ENCODE data around the gene BFSP1.

The BFSP1 gene

DNA sequence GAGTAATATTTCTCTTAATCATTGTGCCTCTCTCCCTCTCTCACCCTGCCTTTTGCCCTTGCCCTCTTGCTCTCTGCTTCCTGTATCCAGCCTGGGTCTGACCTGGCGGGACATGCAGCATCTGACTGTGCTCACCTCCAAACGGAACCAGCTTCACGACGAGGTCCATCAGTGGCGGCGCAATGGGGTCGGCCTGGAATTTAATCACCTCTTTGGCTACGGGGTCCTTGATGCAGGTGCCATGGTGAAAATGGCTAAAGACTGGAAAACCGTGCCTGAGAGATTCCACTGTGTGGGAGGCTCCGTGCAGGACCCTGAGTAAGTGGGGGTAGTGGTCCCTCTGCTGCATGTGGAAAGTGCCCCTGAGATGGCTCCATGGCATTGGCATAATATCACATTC lies 65.9 kb downstream of the BFSP1 start:
- no peak for DNase-seq (ENCODE audit: low read depth in 3 of 3)

DNA sequence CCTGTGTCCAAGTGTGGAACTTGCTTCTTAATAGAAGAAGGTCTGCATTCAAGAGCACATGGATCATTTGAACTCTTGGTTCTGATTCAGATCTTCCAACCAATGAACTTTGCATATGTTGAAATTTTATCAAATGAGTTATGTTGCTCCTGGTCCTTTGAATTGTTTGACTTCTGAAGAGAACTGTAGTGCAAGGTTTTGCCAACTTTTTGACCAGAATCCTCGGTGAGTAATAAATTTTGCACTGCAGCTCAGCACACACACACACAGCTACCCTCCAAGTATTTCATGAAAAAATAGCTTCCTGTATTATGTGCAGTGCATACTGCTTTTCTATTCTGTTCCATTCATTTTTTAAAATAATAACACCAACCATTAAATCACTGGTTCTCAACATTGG lies 67.5 kb downstream of the BFSP1 start:
- no peak for DNase-seq (ENCODE audit: low read depth in 3 of 3)

DNA sequence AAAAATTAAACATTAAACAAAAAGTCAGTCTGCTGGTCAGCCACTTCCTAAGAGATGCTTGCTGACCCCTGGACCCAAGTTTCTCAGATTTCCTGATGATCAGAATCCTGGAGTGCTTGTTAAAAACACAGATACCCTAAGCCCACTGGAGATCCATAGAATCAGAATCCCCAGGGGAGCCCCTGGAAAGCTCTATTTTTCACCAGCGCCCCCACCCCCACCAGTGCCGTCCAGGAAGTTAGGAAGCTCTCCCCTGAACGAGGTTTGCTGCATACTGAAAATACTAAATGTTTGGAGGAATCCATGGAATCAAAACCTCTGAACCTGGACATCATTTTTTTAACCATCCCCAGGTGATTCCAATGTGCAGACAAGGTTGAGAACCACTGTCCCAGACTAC lies 69.2 kb downstream of the BFSP1 start:
- no peak for DNase-seq (ENCODE audit: low read depth in 3 of 3)

DNA sequence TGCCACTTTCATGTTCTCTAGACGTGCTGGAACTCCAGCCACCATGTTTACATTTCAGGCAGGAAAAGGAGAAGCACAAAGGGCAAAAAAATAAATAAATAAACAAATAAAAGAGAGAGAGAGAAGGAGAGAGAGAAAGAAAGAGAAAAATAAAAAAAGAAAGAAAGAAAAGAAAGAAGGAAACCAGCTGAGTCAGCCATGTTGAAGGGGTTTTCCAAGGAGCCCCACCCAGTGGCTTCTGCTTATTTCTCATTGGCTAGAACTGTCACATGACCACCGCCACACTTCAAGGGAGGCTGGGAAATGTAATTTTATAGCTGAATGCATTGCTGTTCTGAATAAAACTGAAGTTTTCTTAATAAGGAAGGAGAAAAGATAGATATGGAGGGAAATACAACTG lies 71.1 kb downstream of the BFSP1 start:
- DNase-seq (ENCODE audit: low read depth in 3 of 3), result no peak

DNA sequence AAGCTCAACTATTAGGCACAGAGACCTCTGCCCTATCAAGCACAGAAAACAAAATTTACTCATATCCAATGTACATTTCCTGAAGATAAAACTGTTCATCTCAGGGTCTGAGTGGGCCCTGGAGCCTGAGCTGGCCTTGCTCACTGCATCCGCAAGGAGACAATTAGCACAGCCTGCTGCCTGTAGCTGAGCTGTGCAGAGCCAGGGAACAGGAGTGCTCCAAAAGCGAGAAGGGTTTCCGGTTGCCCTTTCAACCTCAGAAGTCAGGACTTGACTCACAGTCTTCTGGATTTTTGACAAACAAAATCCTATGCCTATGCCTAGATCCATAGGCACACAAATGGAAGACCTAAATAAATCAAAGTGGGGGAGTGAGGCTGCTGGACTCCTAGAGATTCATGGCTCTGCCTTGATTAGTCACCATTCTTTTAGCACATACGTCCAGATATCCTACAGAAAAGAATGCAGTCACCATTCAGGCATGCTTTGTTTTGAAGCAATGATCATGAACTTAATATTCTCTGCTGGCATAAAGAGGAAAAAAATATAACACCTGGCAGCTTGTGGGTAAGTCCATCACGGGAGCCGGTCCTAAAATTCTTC lies 73.5 kb downstream of the BFSP1 start:
- no peak for DNase-seq (ENCODE audit: low read depth in 3 of 3)

DNA sequence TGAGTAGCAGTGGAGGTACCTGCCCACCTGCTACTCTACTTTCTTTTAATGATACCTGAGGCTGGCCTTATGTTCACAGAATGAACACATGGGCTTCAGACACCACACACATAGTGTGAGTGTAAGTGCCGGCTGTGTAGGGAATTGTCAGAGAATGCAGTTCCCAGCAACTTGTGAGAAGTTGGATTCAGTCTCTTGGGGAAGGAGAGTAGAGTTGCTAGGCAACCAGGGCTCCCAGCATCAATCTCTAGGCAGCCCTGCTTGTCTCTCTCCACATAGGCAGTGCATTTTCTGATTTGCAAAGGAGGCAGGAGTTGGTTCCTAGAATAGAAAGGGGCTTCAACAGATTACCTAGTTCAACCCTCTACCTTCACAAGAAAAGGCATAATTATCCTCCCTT lies 74.1 kb downstream of the BFSP1 start:
- no peak for DNase-seq (ENCODE audit: low read depth in 3 of 3)

DNA sequence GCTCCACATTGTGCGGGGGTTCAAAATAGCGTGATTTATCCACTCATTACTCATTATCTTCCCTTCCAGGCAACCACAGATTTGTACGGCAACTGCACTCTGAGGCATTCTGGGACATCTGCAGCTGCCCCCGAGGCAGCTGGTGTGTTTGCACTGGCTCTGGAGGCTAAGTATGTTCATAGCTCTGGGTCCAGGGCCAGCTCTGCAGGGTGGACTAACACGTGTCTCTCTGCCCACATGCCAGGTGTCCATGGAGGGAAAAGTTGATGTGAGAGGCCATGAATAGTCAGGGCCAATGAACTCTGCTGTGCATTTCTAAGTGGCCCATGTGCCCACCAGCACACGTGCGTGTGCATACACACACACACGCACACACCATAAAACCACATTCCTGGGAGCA lies 74.9 kb downstream of the BFSP1 start:
- no peak for DNase-seq (ENCODE audit: low read depth in 3 of 3)

DNA sequence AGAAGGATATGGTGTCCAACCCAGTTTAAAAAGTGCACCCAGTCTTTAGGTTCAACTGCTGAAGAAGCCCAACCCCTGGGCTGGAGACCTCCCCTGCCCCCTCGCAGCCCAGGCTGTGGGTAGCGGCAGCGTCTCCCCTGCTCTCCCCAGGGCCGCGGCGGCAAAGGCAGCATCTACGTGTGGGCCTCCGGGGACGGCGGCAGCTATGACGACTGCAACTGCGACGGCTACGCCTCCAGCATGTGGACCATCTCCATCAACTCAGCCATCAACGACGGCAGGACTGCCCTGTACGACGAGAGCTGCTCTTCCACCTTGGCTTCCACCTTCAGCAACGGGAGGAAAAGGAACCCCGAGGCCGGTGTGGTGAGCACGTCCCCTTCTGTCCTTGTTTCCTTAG lies 77.6 kb downstream of the BFSP1 start:
- no peak for DNase-seq (ENCODE audit: low read depth in 3 of 3)

DNA sequence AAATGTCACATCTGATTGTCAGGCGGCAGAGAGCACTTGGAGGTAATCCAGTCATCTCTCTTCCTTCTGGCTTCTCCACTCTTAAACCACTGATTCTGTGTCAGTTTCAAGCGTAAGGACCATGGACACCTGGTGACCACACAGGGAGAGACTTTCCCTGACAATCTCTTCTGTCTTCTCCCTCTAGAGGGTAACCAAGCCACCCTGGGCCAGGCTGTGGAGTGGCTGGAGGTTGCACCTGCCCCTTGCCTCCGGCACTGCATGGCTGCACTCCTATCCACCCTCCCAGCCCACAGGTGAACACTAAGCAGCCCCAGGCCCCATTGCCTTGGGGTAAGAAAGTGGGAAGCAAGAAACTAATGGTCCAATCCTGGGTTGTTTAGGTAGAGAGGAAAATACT lies 78.7 kb downstream of the BFSP1 start:
- no peak for DNase-seq (ENCODE audit: low read depth in 3 of 3)

DNA sequence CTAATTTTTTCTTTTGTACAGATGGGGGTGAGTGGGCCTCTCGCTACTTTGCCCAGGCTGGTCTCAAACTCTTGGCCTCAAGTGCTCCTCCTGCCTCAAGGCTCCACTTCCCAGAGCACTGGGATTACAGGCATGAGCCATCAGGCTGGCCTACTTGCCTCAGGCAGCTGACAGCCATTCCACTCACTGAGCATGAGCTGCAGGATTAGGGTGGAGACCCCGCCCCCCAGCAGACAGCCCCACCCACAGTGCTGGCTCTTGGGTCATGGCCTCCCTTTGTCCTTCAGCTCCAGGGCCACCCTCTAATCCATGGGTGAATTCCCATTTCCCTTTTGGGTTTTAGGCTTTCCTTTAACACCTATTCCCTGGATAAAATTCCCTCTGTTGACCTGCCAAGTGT lies 82.1 kb downstream of the BFSP1 start:
- DNase-seq (ENCODE audit: low read depth in 3 of 3), result no peak

DNA sequence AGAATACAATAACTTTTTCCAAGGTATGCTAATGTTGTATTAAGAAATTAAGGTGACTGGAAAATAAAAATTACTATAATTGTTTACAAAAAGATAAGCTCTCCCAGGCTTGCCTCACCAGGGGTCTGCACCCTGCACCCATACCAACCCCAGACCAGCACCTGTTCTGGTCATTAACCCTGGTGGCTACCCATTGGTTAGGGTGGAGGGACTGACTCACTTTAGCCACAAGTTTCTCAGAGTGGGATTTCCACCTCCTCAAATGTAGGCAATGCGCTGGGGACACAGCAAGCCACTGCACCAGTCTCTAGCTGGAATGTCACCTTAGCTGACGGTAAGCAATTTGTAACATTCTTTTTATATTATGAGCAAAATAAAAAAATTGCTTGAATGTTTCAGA lies 83.1 kb downstream of the BFSP1 start:
- DNase-seq (ENCODE audit: low read depth in 3 of 3), result no peak

DNA sequence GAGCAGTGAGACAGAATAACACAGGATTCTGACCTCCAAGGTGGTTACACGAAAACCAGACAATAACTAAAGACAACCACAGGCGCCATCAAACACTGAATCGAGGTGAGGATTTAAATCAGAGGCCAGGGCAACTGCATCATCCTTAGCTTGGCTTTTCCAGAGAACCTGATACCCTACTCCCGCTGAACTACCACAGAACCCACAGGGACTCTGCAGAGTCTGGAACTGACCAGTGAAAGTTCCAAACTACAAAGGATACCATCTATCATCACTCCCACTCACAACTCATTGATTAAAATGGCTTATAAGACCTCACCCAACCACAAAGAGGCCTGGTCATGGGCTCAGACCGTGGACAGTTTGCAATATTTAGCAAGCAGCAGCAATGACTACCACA lies 85.0 kb downstream of the BFSP1 start:
- DNase-seq (ENCODE audit: low read depth in 3 of 3), result no peak

DNA sequence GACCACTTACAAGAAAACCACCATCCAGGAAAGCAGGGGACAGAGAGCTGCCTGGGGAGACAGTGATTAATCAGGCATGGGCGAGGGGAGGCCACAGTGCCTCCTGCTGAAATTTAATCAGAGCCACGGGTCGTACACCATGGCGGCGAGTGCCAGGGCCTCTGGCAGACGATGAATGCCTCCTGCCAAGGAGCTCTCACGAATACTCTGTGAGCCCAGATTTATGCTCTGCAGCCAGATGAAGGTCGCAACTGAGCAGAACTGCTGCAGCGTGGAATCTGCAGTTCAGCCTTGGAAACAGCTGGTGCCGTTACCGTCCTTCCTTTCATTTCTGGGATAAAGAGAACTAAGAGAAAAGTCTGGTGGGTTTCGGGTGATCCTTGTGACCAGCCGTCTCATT lies 85.6 kb downstream of the BFSP1 start:
- no peak for DNase-seq (ENCODE audit: low read depth in 3 of 3)

DNA sequence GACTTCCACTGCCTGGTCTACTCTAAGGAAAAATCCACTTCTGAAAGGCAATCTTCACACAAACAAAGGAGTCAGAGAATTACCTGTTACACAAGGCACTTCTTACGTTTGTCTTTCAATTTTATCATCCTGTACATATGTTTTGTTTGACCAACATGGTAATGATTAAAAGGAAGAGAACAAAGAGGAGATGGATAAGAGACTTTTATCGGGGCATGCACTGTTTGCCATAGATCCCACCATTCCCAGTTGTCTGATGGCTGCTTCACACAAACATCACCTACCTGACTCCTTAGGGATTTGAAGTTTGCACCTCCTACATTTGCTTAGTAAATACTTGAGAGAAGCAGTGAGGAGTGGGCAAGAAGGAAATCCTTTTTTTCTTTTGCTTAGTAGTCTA lies 87.1 kb downstream of the BFSP1 start:
- no peak for DNase-seq (ENCODE audit: low read depth in 3 of 3)

All from stimulated activated CD4-positive, alpha-beta T cell treated with anti-CD3 and anti-CD28 coated beads, TNF-alpha, amount 100 ng/mL, for 24 hours (primary cell).